ENCODE results near the gene LETM1. TPM values are rescaled to one million over a fixed set of nuclear protein-coding genes. Genes with fewer than 3 reads are reported as not detected.

The LETM1 gene
- total and polyA plus RNA-seq, 2 of the 13 experiments (the other 11 are each of a cell fraction or from before 2014, with no cell fraction given): 9.7 to 41.6 TPM

DNA sequence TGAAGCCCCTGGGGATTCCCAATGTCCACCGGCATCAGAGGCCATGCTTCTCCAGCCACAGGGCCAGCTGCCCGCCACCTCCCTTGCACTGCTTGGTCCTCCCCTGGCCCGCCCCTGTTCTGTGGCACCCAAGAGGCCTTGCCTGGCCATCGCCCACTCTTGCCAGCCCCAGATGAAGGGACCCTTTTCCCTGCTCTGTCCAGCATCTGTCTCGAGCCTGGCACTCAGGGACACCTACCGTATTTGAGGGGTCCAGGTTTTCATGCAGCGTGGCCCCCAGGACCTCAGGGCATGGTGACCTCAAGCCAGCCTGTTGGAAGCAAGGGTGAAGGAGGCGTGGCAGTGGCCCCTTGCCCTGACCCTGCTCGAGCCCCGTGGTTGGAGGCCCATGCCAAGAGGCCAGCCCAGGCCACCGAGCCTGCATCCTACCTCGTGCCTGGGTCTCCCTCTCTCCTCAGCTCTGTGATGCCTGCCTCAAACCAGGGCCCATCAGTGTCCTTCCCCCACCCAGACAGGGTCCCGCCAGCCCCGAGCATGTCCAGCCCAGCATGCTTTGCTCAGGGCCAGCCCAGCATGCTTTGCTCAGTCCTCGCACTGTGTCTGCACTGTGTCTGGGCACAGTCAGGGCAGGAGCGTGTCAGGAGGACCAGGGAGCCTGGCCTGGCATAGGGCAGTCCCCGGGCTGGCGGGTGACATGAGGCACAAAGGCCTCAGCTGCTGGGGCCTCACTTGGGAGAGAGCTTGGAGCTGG lies 77.1 kb downstream of the LETM1 start (continued):
- TF ChIP-seq, protein P1, sequence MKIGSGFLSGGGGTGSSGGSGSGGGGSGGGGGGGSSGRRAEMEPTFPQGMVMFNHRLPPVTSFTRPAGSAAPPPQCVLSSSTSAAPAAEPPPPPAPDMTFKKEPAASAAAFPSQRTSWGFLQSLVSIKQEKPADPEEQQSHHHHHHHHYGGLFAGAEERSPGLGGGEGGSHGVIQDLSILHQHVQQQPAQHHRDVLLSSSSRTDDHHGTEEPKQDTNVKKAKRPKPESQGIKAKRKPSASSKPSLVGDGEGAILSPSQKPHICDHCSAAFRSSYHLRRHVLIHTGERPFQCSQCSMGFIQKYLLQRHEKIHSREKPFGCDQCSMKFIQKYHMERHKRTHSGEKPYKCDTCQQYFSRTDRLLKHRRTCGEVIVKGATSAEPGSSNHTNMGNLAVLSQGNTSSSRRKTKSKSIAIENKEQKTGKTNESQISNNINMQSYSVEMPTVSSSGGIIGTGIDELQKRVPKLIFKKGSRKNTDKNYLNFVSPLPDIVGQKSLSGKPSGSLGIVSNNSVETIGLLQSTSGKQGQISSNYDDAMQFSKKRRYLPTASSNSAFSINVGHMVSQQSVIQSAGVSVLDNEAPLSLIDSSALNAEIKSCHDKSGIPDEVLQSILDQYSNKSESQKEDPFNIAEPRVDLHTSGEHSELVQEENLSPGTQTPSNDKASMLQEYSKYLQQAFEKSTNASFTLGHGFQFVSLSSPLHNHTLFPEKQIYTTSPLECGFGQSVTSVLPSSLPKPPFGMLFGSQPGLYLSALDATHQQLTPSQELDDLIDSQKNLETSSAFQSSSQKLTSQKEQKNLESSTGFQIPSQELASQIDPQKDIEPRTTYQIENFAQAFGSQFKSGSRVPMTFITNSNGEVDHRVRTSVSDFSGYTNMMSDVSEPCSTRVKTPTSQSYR (CRISPR knock-in tag; IDR thresholded peaks at IDR 0.05; ENCODE audit: borderline replicate concordance): no peak
- TF ChIP-seq, protein P2, sequence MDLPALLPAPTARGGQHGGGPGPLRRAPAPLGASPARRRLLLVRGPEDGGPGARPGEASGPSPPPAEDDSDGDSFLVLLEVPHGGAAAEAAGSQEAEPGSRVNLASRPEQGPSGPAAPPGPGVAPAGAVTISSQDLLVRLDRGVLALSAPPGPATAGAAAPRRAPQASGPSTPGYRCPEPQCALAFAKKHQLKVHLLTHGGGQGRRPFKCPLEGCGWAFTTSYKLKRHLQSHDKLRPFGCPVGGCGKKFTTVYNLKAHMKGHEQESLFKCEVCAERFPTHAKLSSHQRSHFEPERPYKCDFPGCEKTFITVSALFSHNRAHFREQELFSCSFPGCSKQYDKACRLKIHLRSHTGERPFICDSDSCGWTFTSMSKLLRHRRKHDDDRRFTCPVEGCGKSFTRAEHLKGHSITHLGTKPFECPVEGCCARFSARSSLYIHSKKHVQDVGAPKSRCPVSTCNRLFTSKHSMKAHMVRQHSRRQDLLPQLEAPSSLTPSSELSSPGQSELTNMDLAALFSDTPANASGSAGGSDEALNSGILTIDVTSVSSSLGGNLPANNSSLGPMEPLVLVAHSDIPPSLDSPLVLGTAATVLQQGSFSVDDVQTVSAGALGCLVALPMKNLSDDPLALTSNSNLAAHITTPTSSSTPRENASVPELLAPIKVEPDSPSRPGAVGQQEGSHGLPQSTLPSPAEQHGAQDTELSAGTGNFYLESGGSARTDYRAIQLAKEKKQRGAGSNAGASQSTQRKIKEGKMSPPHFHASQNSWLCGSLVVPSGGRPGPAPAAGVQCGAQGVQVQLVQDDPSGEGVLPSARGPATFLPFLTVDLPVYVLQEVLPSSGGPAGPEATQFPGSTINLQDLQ (CRISPR knock-in tag; IDR thresholded peaks at IDR 0.05): no peak
- TF ChIP-seq RFX3 (CRISPR knock-in tag; IDR thresholded peaks at IDR 0.05): no peak
- TF ChIP-seq ZNF343 (CRISPR knock-in tag; IDR thresholded peaks at IDR 0.05): no peak
- TF ChIP-seq U2AF2 (IDR thresholded peaks at IDR 0.05; ENCODE audit: low read depth, low read length): no peak
- TF ChIP-seq PAWR (CRISPR knock-in tag; IDR thresholded peaks at IDR 0.05; ENCODE audit: borderline replicate concordance): no peak
- no peak for TF ChIP-seq GABPA (IDR thresholded peaks at IDR 0.05; ENCODE audit: low read depth, low read length)
- no peak for TF ChIP-seq GABPA (CRISPR knock-in tag; IDR thresholded peaks at IDR 0.05; ENCODE audit: low read depth)
- no peak for TF ChIP-seq IRF2 (CRISPR knock-in tag; IDR thresholded peaks at IDR 0.05)
- no peak for TF ChIP-seq RNF2 (conservative IDR thresholded peaks at IDR 0.05; ENCODE audit: low read depth)
- TF ChIP-seq ZNF547 (CRISPR knock-in tag; IDR thresholded peaks at IDR 0.05): 0 out of 2 replicates have a peak, but pooled peaks have one; percentile 49
- peak; percentile 13; the same call in 1 of the 2 replicates for TF ChIP-seq ZNF451 (CRISPR knock-in tag; IDR thresholded peaks at IDR 0.05)
- TF ChIP-seq PHB2 (IDR thresholded peaks at IDR 0.05; ENCODE audit: partially characterized antibody): no peak
- TF ChIP-seq RAD21 (CRISPR knock-in tag; IDR thresholded peaks at IDR 0.05): no peak
- no peak for TF ChIP-seq GABPB1 (CRISPR knock-in tag; IDR thresholded peaks at IDR 0.05)
- TF ChIP-seq, protein P3, sequence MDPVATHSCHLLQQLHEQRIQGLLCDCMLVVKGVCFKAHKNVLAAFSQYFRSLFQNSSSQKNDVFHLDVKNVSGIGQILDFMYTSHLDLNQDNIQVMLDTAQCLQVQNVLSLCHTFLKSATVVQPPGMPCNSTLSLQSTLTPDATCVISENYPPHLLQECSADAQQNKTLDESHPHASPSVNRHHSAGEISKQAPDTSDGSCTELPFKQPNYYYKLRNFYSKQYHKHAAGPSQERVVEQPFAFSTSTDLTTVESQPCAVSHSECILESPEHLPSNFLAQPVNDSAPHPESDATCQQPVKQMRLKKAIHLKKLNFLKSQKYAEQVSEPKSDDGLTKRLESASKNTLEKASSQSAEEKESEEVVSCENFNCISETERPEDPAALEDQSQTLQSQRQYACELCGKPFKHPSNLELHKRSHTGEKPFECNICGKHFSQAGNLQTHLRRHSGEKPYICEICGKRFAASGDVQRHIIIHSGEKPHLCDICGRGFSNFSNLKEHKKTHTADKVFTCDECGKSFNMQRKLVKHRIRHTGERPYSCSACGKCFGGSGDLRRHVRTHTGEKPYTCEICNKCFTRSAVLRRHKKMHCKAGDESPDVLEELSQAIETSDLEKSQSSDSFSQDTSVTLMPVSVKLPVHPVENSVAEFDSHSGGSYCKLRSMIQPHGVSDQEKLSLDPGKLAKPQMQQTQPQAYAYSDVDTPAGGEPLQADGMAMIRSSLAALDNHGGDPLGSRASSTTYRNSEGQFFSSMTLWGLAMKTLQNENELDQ (CRISPR knock-in tag; IDR thresholded peaks at IDR 0.05; ENCODE audit: borderline replicate concordance): no peak
- TF ChIP-seq GATAD1 (CRISPR knock-in tag; IDR thresholded peaks at IDR 0.05): no peak
- no peak for TF ChIP-seq ZNF563 (CRISPR knock-in tag; IDR thresholded peaks at IDR 0.05)
- TF ChIP-seq, protein P4, sequence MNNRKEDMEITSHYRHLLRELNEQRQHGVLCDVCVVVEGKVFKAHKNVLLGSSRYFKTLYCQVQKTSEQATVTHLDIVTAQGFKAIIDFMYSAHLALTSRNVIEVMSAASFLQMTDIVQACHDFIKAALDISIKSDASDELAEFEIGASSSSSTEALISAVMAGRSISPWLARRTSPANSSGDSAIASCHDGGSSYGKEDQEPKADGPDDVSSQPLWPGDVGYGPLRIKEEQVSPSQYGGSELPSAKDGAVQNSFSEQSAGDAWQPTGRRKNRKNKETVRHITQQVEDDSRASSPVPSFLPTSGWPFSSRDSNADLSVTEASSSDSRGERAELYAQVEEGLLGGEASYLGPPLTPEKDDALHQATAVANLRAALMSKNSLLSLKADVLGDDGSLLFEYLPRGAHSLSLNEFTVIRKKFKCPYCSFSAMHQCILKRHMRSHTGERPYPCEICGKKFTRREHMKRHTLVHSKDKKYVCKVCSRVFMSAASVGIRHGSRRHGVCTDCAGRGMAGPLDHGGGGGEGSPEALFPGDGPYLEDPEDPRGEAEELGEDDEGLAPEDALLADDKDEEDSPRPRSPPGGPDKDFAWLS (CRISPR knock-in tag; IDR thresholded peaks at IDR 0.05; ENCODE audit: borderline replicate concordance): no peak; the same call in 1 of the 2 replicates
- 0 out of 2 replicates have a peak, but pooled peaks have one; percentile 32 for TF ChIP-seq ZNF839 (CRISPR knock-in tag; IDR thresholded peaks at IDR 0.05; ENCODE audit: borderline replicate concordance)
